K562 (cell line): Measurements from ENCODE around the gene FN1. TPM values are rescaled to one million over a fixed set of nuclear protein-coding genes. Genes with fewer than 3 reads are reported as not detected.

Source experiments
- ATAC-seq: fragments of 200-7000 bp; cut with Tn5 transposase; 3 replicates; pipeline ENCODE4 v1.9.1; 2020; ENCODE audit warnings: moderate library complexity
- BruUV-seq: library from RNA; stranded (reverse); fragments of 400-500 nt; replicated peaks from 2 replicates; lab custom pipeline; 2021; lab: Mats Ljungman, UMichigan
- CTCF ChIA-PET: fragments of 300-600 bp; formaldehyde crosslinking; extraction: SDS; loops from one replicate; lab custom pipeline; 2021; ENCODE audit warnings: low intra/inter-chr PET ratio; lab: Yijun Ruan, JAX
- POLR2A ChIA-PET: fragments of 300-600, 350-650 bp; sonication (Branson Sonifier 250); formaldehyde crosslinking; extraction: SDS; loops from one replicate; lab custom pipeline; 2021; ENCODE audit warnings: antibody characterized with exemption, inconsistent platforms; lab: Yijun Ruan, JAX
- DNase-seq, 4 experiments: peaks; one replicate each; pipeline versions ENCODE4 v3.0.0 to v3.0.0-alpha.2; 2011 to 2018; ENCODE audit warnings: low spot score in 3 of 4, mixed read lengths in 3 of 4; ENCODE audit errors: extremely low read depth in 1 of 4
- FAIRE-seq: peaks from 2 replicates; lab custom pipeline; 2011; peaks lifted over from hg19 to GRCh38; lab: Jason Lieb, UNC
- H2AFZ ChIP-seq: 2 replicates; pipeline ENCODE4 v1.6.0; 2011; ENCODE audit warnings: low read depth, low read length, control low read depth, inconsistent platforms
- H3K27ac ChIP-seq: fragments of 200-600 bp; 3 replicates; pipeline ENCODE4 v1.8.0; 2011; ENCODE audit warnings: low read depth, mild to moderate bottlenecking, control low read depth, inconsistent platforms, low read length, moderate library complexity, mixed read lengths; ENCODE audit errors: extremely low read depth
- H3K27me3 ChIP-seq, 2 experiments: fragments of 300-600 bp in 1 of 2; 2 replicates in 1 of 2; 3 replicates in 1 of 2; pipeline versions ENCODE4 v1.6.0 to v1.8.0; 2011; ENCODE audit warnings: inconsistent platforms in 2 of 2, low read length in 2 of 2, mild to moderate bottlenecking in 1 of 2, mixed read lengths in 1 of 2, moderate library complexity in 1 of 2; ENCODE audit not compliant: control insufficient read depth in 2 of 2, insufficient read depth in 2 of 2
- H3K36me3 ChIP-seq: fragments of 300-600 bp; 3 replicates; pipeline ENCODE4 v1.8.0; 2011; ENCODE audit warnings: mild to moderate bottlenecking, low read length, inconsistent platforms; ENCODE audit not compliant: control insufficient read depth, insufficient read depth
- H3K4me1 ChIP-seq, 2 experiments: fragments of 200-600 bp in 1 of 2; replicated peaks in 1 of 2; 2 replicates in 1 of 2; 3 replicates in 1 of 2; pipeline versions ENCODE4 v1.5.1 to v1.8.0; 2011; ENCODE audit warnings: inconsistent platforms in 2 of 2, low read length in 2 of 2, mild to moderate bottlenecking in 1 of 2, mixed read lengths in 1 of 2, moderate library complexity in 1 of 2; ENCODE audit not compliant: control insufficient read depth in 2 of 2, insufficient read depth in 2 of 2
- H3K4me2 ChIP-seq: 2 replicates; pipeline ENCODE4 v1.6.1; 2011; ENCODE audit warnings: low read length, control low read depth, inconsistent platforms, mixed read lengths; ENCODE audit not compliant: insufficient read depth
- H3K4me3 ChIP-seq: fragments of 200-600 bp; sonication (generic), shearing (Covaris generic); 2 replicates; pipeline ENCODE4 v1.5.1; 2016; ENCODE audit warnings: control low read depth, inconsistent platforms
- H3K79me2 ChIP-seq: fragments of 200-600 bp; 3 replicates; pipeline ENCODE4 v1.8.0; 2011; ENCODE audit warnings: low read length, inconsistent platforms; ENCODE audit not compliant: control insufficient read depth, insufficient read depth
- H3K9ac ChIP-seq, 2 experiments: 2 replicates each; pipeline versions ENCODE4 v1.6.0 to v1.6.1; 2011; ENCODE audit warnings: low read depth in 2 of 2, low read length in 2 of 2, control low read depth in 1 of 2, inconsistent platforms in 1 of 2, mild to moderate bottlenecking in 1 of 2, mixed read lengths in 1 of 2; ENCODE audit not compliant: insufficient read depth in 1 of 2
- H3K9me1 ChIP-seq: one replicate; pipeline ENCODE4 v1.6.0; 2011; ENCODE audit warnings: inconsistent platforms, mild to moderate bottlenecking, low read length, moderate library complexity; ENCODE audit not compliant: control insufficient read depth, insufficient read depth
- H3K9me3 ChIP-seq: replicated peaks from 2 replicates; pipeline ENCODE4 v1.5.1; 2011; ENCODE audit warnings: low read depth, low read length, inconsistent platforms; ENCODE audit not compliant: control insufficient read depth, insufficient read depth
- H4K20me1 ChIP-seq: replicated peaks from 2 replicates; pipeline ENCODE4 v1.6.1; 2011; ENCODE audit warnings: low read length, inconsistent platforms, mixed read lengths; ENCODE audit not compliant: control insufficient read depth, insufficient read depth
- HCFC1 ChIP-seq: IDR thresholded peaks from 2 replicates; pipeline ENCODE4 v1.6.1; 2012; ENCODE audit warnings: low read depth, low read length, improper control_type of control experiment
- HMGXB4 ChIP-seq: sonication (generic); formaldehyde crosslinking; IDR thresholded peaks from 2 replicates; pipeline ENCODE4 v1.8.1; 2023; ENCODE audit warnings: mild to moderate bottlenecking, missing genetic modification reagents
- NFIC ChIP-seq: fragments of 450-650 bp; IDR thresholded peaks from 2 replicates; pipeline ENCODE4 v1.6.1; 2017; ENCODE audit warnings: mild to moderate bottlenecking, inconsistent platforms
- REST ChIP-seq, 2 experiments: fragments of 450-650 bp; formaldehyde crosslinking in 1 of 2; IDR thresholded peaks; 2 replicates each; pipeline versions ENCODE4 v1.4.0 to v1.6.1; 2014 to 2020; ENCODE audit warnings: mild to moderate bottlenecking in 2 of 2, borderline replicate concordance in 1 of 2, low read depth in 1 of 2
- ZNF146 ChIP-seq: IDR thresholded peaks from one replicate; pipeline ENCODE4 v1.6.1; 2018; ENCODE audit warnings: missing compliant biosample characterization; ENCODE audit not compliant: unreplicated experiment
- WGBS: fragments of 100-300 bp; shearing (Covaris generic); methylation state at CpG from one replicate; pipeline ENCODE4 v1.1.6; 2016; ENCODE audit warnings: low coverage, mixed read lengths; ENCODE audit not compliant: insufficient coverage; ENCODE audit errors: missing lambda C conversion rate; 5-methylcytosine and 5-hydroxymethylcytosine counted together
- in situ Hi-C: fragments of 300-500 bp; cut with MboI; formaldehyde crosslinking; loops from 4 replicates; pipeline ENCODE4 v1.15.0; 2018; ENCODE audit warnings: inconsistent platforms, mixed read lengths
- intact Hi-C: fragments of 100-400 bp; cut with micrococcal nuclease; formaldehyde crosslinking; loops from 2 replicates; pipeline ENCODE4 v1.14.2; 2022
- polyA plus RNA-seq, 8 experiments: library from polyadenylated mRNA; depleted of rRNA in 4 of 8; stranded (reverse) in 5 of 8; unstranded in 3 of 8; fragments of >200 nt; fragmentation: Nextera tagmentation in 2 of 8; fragmentation: Illumina TruSeq in 1 of 8; extraction: Ambion mirVana in 2 of 8; extraction: Trizol in 1 of 8; gene quantifications; 2 replicates each; pipeline versions ENCODE4 v1.2.1 to v1.2.3, GENCODE V29; 2011 to 2014; ENCODE audit warnings: inconsistent platforms in 1 of 8, missing spikeins in 1 of 8
- total RNA-seq, 7 experiments: library from RNA; depleted of rRNA in 6 of 7; stranded (reverse); fragments of >200 nt in 6 of 7; fragmentation: Illumina TruSeq in 2 of 7; extraction: Trizol in 2 of 7; gene quantifications; 2 replicates each; pipeline versions ENCODE4 v1.2.1 to v1.2.3, GENCODE V29; 2011 to 2021; ENCODE audit warnings: low replicate concordance in 1 of 7
- TF ChIP-seq, protein P1 (sequence below): sonication (generic); formaldehyde crosslinking; IDR thresholded peaks from 2 replicates; pipeline ENCODE4 v1.8.1; 2022; ENCODE audit warnings: missing genetic modification reagents

Gene FN1
- total and polyA plus RNA-seq, 9 of the 15 experiments (the other 6 are each of a cell fraction or from before 2014, with no cell fraction given) = 7.4 to 19.1 (median 11.2) TPM

GRCh38 chr2:215429424-215429823, 6.4 kb downstream of the FN1 start:
- Histone ChIP-seq H3K36me3 (no peaks in the 10 kb centered on the region), H3K9ac (no peak overlapping the region), H3K9me1 (no peaks in the 10 kb centered on the region), H3K79me2 (no peaks in the 10 kb centered on the region), H2AFZ (no peak overlapping the region), H3K4me1 (no peaks in the 10 kb centered on the region), H3K4me3 (no peak overlapping the region), H3K4me2 (no peak overlapping the region), H3K27me3 (no peaks in the 10 kb centered on the region), H4K20me1 (no peaks in the 10 kb centered on the region), H3K27ac (no peak overlapping the region), H3K9me3 (no peaks in the 10 kb centered on the region; the same call in 1 of the 2 replicates)
- no peak for DNase-seq
- in situ Hi-C loops (no loop called here), intact Hi-C loops (no loop called here)
- FAIRE-seq = no peak
- 56% methylated on average over 1 of the region's 1 CpG for WGBS
- BruUV-seq = no TSS peak
- POLR2A ChIA-PET = interaction anchor here (0.6 kb wide), 1 partner anchor 1057 kb away, joined by 4 read pairs; no protein-coding TSS in a partner anchor
- ATAC-seq = no peak
- CTCF ChIA-PET = no interaction called here
- TF ChIP-seq HCFC1 (no peak), HMGXB4 (CRISPR knock-in tag) (no peak), ZNF146 (CRISPR knock-in tag) (no peak), NFIC (no peak), REST (IDR thresholded peaks at IDR 0.05; ENCODE audit: borderline replicate concordance) (no peak), REST (CRISPR knock-in tag; IDR thresholded peaks at IDR 0.05; ENCODE audit: low read depth) (no peak)
- TF ChIP-seq, protein P1, sequence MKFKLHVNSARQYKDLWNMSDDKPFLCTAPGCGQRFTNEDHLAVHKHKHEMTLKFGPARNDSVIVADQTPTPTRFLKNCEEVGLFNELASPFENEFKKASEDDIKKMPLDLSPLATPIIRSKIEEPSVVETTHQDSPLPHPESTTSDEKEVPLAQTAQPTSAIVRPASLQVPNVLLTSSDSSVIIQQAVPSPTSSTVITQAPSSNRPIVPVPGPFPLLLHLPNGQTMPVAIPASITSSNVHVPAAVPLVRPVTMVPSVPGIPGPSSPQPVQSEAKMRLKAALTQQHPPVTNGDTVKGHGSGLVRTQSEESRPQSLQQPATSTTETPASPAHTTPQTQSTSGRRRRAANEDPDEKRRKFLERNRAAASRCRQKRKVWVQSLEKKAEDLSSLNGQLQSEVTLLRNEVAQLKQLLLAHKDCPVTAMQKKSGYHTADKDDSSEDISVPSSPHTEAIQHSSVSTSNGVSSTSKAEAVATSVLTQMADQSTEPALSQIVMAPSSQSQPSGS = no peak
